ENCODE measurements around the gene LRRC3. TPM values are rescaled to one million over a fixed set of nuclear protein-coding genes. Genes with fewer than 3 reads are reported as not detected.

LRRC3 gene
- total and polyA plus RNA-seq, 2 of the 4 experiments (the other 2 are of a cell fraction): under 0.01 to 0.38 TPM

GRCh38 chr21:44437696-44438431, 17.4 kb upstream of the LRRC3 start:
- Histone ChIP-seq H2BK20ac (ENCODE audit: low read depth, low read length) (no peak overlapping the region), H3K27me3 (ENCODE audit: control insufficient read depth, insufficient read depth, low read length) (no peaks in the 10 kb centered on the region), H2BK15ac (ENCODE audit: low read depth, low read length) (no peak overlapping the region), H2AK5ac (ENCODE audit: low read depth, low read length) (no peak overlapping the region), H4K20me1 (ENCODE audit: insufficient read depth, low read length) (no peaks in the 10 kb centered on the region), H3K18ac (ENCODE audit: low read depth, low read length) (no peak overlapping the region), H3K9me1 (ENCODE audit: insufficient read depth, low read length) (no peaks in the 10 kb centered on the region), H3K36me3 (ENCODE audit: control insufficient read depth, insufficient read depth, low read length) (no peaks in the 10 kb centered on the region), H4K8ac (ENCODE audit: low read depth in 2 of 2, low read length in 2 of 2) (no peak overlapping the region), H2BK120ac (ENCODE audit: low read depth, low read length) (no peak overlapping the region), H3K56ac (ENCODE audit: extremely low read depth, insufficient read depth, low read length) (no peak overlapping the region), H3K4ac (ENCODE audit: low read depth, low read length) (no peak overlapping the region), H3K9me3 (ENCODE audit: control insufficient read depth, insufficient read depth, low read length) (peaks cover 12% of the 10 kb centered on the region), H4K91ac (ENCODE audit: insufficient read depth, low read depth, low read length) (no peak overlapping the region), H3K27ac (ENCODE audit: insufficient read depth, low read length) (no peak overlapping the region), H3K79me1 (ENCODE audit: low read depth in 1 of 2, low read length in 2 of 2) (no peaks in the 10 kb centered on the region), H3K23ac (ENCODE audit: low read depth, low read length) (no peak overlapping the region), H2AK9ac (replicated peaks; ENCODE audit: low read depth, low read length, poor library complexity) (no peak overlapping the region), H3K9ac (ENCODE audit: low read depth, low read length) (no peak overlapping the region), H3K4me1 (ENCODE audit: control insufficient read depth, insufficient read depth, low read length) (no peaks in the 10 kb centered on the region), H3K4me2 (ENCODE audit: low read depth, low read length) (no peak overlapping the region), H3K4me3 (ENCODE audit: insufficient read depth, low read depth, low read length) (no peak overlapping the region), H2BK5ac (ENCODE audit: low read depth, low read length, poor library complexity, severe bottlenecking) (no peak overlapping the region), H3K14ac (replicated peaks; ENCODE audit: low read depth, low read length) (no peak overlapping the region), H4K5ac (ENCODE audit: low read depth, low read length) (no peak overlapping the region), H2AFZ (replicated peaks; ENCODE audit: low read length, poor library complexity) (no peak overlapping the region)
- WGBS, 2 experiments (ENCODE audit: extremely low coverage in 2 of 2, insufficient read length in 1 of 2): 74% methylated on average over 9 of the region's 19 CpGs; no CpG with 5 or more reads in 1 of the 2 experiments
- no peak for TF ChIP-seq BHLHE40 (IDR thresholded peaks at IDR 0.05; ENCODE audit: low read depth, low read length)
- TF ChIP-seq RFX5 (IDR thresholded peaks at IDR 0.05; ENCODE audit: low read depth, low read length): no peak
- no peak for TF ChIP-seq MAZ (IDR thresholded peaks at IDR 0.05; ENCODE audit: borderline replicate concordance, low read depth, low read length)
- no peak for TF ChIP-seq CEBPB (IDR thresholded peaks at IDR 0.05; ENCODE audit: low read depth, low read length)
- TF ChIP-seq RCOR1 (IDR thresholded peaks at IDR 0.05; ENCODE audit: insufficient replicate concordance, low read length): no peak
- no peak for TF ChIP-seq SMC3 (IDR thresholded peaks at IDR 0.05; ENCODE audit: low read depth, low read length)
- TF ChIP-seq, protein P1, sequence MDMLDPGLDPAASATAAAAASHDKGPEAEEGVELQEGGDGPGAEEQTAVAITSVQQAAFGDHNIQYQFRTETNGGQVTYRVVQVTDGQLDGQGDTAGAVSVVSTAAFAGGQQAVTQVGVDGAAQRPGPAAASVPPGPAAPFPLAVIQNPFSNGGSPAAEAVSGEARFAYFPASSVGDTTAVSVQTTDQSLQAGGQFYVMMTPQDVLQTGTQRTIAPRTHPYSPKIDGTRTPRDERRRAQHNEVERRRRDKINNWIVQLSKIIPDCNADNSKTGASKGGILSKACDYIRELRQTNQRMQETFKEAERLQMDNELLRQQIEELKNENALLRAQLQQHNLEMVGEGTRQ (IDR thresholded peaks at IDR 0.05; ENCODE audit: low read depth, low read length): no peak
- no peak for TF ChIP-seq CTCF (conservative IDR thresholded peaks at IDR 0.05; ENCODE audit: low read depth, low read length)
- no peak for TF ChIP-seq CHD1 (IDR thresholded peaks at IDR 0.05; ENCODE audit: low read depth, low read length)
- no peak for TF ChIP-seq POLR2A (IDR thresholded peaks at IDR 0.05; ENCODE audit: low read depth, low read length)
- TF ChIP-seq FOS (IDR thresholded peaks at IDR 0.05; ENCODE audit: low read depth, low read length): no peak
- ChIA-PET POLR2A (ENCODE audit: unreplicated experiment) (no interaction called here), CTCF (no interaction called here)
- no peak for DNase-seq
- intact Hi-C loops (cut with micrococcal nuclease) (no loop called here), dilution Hi-C loops (cut with HindIII; ENCODE audit: low sequenced_read_pairs, unreplicated experiment) (no loop called here), in situ Hi-C loops (cut with MboI; ENCODE audit: low sequenced_read_pairs) (no loop called here)
- BruUV-seq (replicated peaks): no TSS peak
- no peak for ATAC-seq (ENCODE audit: low read depth)

Data from IMR-90 (cell line).